HepG2 (cell line): Measurements from ENCODE around the gene ADCY9. TPM values are rescaled to one million over a fixed set of nuclear protein-coding genes. Genes with fewer than 3 reads are reported as not detected.

ENCODE experiments used
- DPF2 ChIP-seq: sonication (generic); formaldehyde crosslinking; IDR thresholded peaks from 2 replicates; pipeline ENCODE4 v1.4.0; 2020; ENCODE audit warnings: mild to moderate bottlenecking, low read depth, missing genetic modification reagents, borderline replicate concordance
- EP300 ChIP-seq, 3 experiments: sonication (generic) in 1 of 3; formaldehyde crosslinking in 1 of 3; IDR thresholded peaks; 2 replicates each; pipeline versions ENCODE4 v1.5.1 to v1.6.1; 2011 to 2020; ENCODE audit warnings: low read depth in 2 of 3, low read length in 2 of 3, borderline replicate concordance in 1 of 3, improper control_type of control experiment in 1 of 3, mild to moderate bottlenecking in 1 of 3, missing genetic modification reagents in 1 of 3, moderate library complexity in 1 of 3
- FLYWCH1 ChIP-seq: sonication (generic); formaldehyde crosslinking; IDR thresholded peaks from 2 replicates; pipeline ENCODE4 v1.8.1; 2023; ENCODE audit warnings: mild to moderate bottlenecking, missing genetic modification reagents
- GLI4 ChIP-seq: sonication (generic); formaldehyde crosslinking; IDR thresholded peaks from 2 replicates; pipeline ENCODE4 v1.5.1; 2020; ENCODE audit warnings: missing genetic modification reagents, mild to moderate bottlenecking, moderate library complexity, borderline replicate concordance
- HDAC2 ChIP-seq: sonication (generic); formaldehyde crosslinking; IDR thresholded peaks from 2 replicates; pipeline ENCODE4 v1.4.0; 2020; ENCODE audit warnings: missing genetic modification reagents
- HOXA5 ChIP-seq: sonication (generic); formaldehyde crosslinking; IDR thresholded peaks from 2 replicates; pipeline ENCODE4 v1.4.0; 2020; ENCODE audit warnings: missing genetic modification reagents
- MAFK ChIP-seq, 2 experiments: IDR thresholded peaks in 1 of 2; conservative IDR thresholded peaks in 1 of 2; 2 replicates each; pipeline ENCODE4 v1.6.1; 2011; ENCODE audit warnings: improper control_type of control experiment in 2 of 2, low read length in 2 of 2
- NCOA5 ChIP-seq: sonication (generic); formaldehyde crosslinking; IDR thresholded peaks from 2 replicates; pipeline ENCODE4 v1.4.0; 2020; ENCODE audit warnings: missing genetic modification reagents
- NFE2L1 ChIP-seq: sonication (generic); formaldehyde crosslinking; IDR thresholded peaks from 2 replicates; pipeline ENCODE4 v1.4.0; 2020; ENCODE audit warnings: missing genetic modification reagents, mild to moderate bottlenecking, borderline replicate concordance
- NFYB ChIP-seq: sonication (generic); formaldehyde crosslinking; IDR thresholded peaks from 2 replicates; pipeline ENCODE4 v1.4.0; 2020; ENCODE audit warnings: missing genetic modification reagents
- NFYC ChIP-seq: IDR thresholded peaks from 2 replicates; pipeline ENCODE4 v1.6.1; 2016; ENCODE audit warnings: missing genetic modification reagents, missing compliant biosample characterization
- NR2F2 ChIP-seq: IDR thresholded peaks from 2 replicates; pipeline ENCODE4 v1.6.1; 2012; ENCODE audit warnings: low read depth, inconsistent platforms, borderline replicate concordance
- REPIN1 ChIP-seq: sonication (generic); formaldehyde crosslinking; IDR thresholded peaks from 2 replicates; pipeline ENCODE4 v1.8.0; 2022; ENCODE audit warnings: missing genetic modification reagents, low read depth, mild to moderate bottlenecking, borderline replicate concordance
- SALL1 ChIP-seq: sonication (generic); formaldehyde crosslinking; IDR thresholded peaks from 2 replicates; pipeline ENCODE4 v1.8.0; 2022; ENCODE audit warnings: mild to moderate bottlenecking, missing genetic modification reagents
- SMAD1 ChIP-seq: sonication (generic); formaldehyde crosslinking; IDR thresholded peaks from 2 replicates; pipeline ENCODE4 v1.4.0; 2020; ENCODE audit warnings: missing genetic modification reagents, low read depth, mild to moderate bottlenecking, borderline replicate concordance
- XBP1 ChIP-seq: sonication (generic); formaldehyde crosslinking; IDR thresholded peaks from 2 replicates; pipeline ENCODE4 v1.5.0; 2020; ENCODE audit warnings: missing genetic modification reagents
- ZBTB26 ChIP-seq: IDR thresholded peaks from 2 replicates; pipeline ENCODE4 v1.6.1; 2016; ENCODE audit warnings: missing compliant biosample characterization, missing genetic modification reagents, borderline replicate concordance
- ZBTB44 ChIP-seq: sonication (generic); formaldehyde crosslinking; IDR thresholded peaks from 2 replicates; pipeline ENCODE4 v1.4.0; 2020; ENCODE audit warnings: missing genetic modification reagents
- ZFYVE20 ChIP-seq: sonication (generic); formaldehyde crosslinking; IDR thresholded peaks from 2 replicates; pipeline ENCODE4 v1.8.0; 2023; ENCODE audit warnings: low read depth, mild to moderate bottlenecking, moderate library complexity, missing genetic modification reagents, borderline replicate concordance
- ZNF10 ChIP-seq: sonication (generic); formaldehyde crosslinking; IDR thresholded peaks from 2 replicates; pipeline ENCODE4 v1.4.0; 2020; ENCODE audit warnings: mild to moderate bottlenecking, low read depth, missing genetic modification reagents, borderline replicate concordance
- ZNF331 ChIP-seq: sonication (generic); formaldehyde crosslinking; IDR thresholded peaks from 2 replicates; pipeline ENCODE4 v1.4.0; 2020; ENCODE audit warnings: missing genetic modification reagents
- ZNF446 ChIP-seq: sonication (generic); formaldehyde crosslinking; IDR thresholded peaks from 2 replicates; pipeline ENCODE4 v1.5.0; 2020; ENCODE audit warnings: mild to moderate bottlenecking, missing genetic modification reagents
- ZNF570 ChIP-seq: sonication (generic); formaldehyde crosslinking; IDR thresholded peaks from 2 replicates; pipeline ENCODE4 v1.4.0; 2020; ENCODE audit warnings: mild to moderate bottlenecking, missing genetic modification reagents, borderline replicate concordance
- ZNF678 ChIP-seq: sonication (generic); formaldehyde crosslinking; IDR thresholded peaks from 2 replicates; pipeline ENCODE4 v1.4.0; 2020; ENCODE audit warnings: mild to moderate bottlenecking, missing genetic modification reagents
- ZNF740 ChIP-seq: sonication (generic); formaldehyde crosslinking; IDR thresholded peaks from 2 replicates; pipeline ENCODE4 v1.4.0; 2020; ENCODE audit warnings: missing genetic modification reagents
- ZSCAN12 ChIP-seq: sonication (generic); formaldehyde crosslinking; IDR thresholded peaks from 2 replicates; pipeline ENCODE4 v1.9.0; 2021; ENCODE audit warnings: mild to moderate bottlenecking, missing genetic modification reagents
- polyA plus RNA-seq, 8 experiments: library from polyadenylated mRNA; depleted of rRNA in 3 of 8; stranded (reverse) in 7 of 8; unstranded in 1 of 8; fragments of >200 nt; fragmentation: Illumina TruSeq in 4 of 8; extraction: Trizol in 4 of 8; gene quantifications; 2 replicates each; pipeline versions ENCODE4 v1.2.1 to v1.2.3, GENCODE V29; 2011 to 2016; ENCODE audit warnings: low read depth in 4 of 8, missing spikeins in 1 of 8, mixed read lengths in 1 of 8; ENCODE audit not compliant: insufficient read depth in 1 of 8
- total RNA-seq, 5 experiments: library from RNA; depleted of rRNA; stranded (reverse); fragments of >200 nt; fragmentation: Illumina TruSeq; extraction: Trizol; gene quantifications; 2 replicates each; pipeline ENCODE4 v1.2.3, GENCODE V29; 2016; ENCODE audit warnings: low read depth in 1 of 5
- TF ChIP-seq, protein P1 (sequence below): sonication (generic); formaldehyde crosslinking; IDR thresholded peaks from 2 replicates; pipeline ENCODE4 v1.5.0; 2020; ENCODE audit warnings: missing genetic modification reagents, mild to moderate bottlenecking, borderline replicate concordance

ADCY9 gene
- total and polyA plus RNA-seq, 2 of the 13 experiments (the other 11 are each of a cell fraction or from before 2014, with no cell fraction given), result 11.2 to 13.9 TPM

- TF ChIP-seq EP300 (IDR thresholded peaks at IDR 0.05; ENCODE audit: low read depth in 2 of 2, low read length in 2 of 2), result peak in 1 of 2 experiments; percentile 62; a peak in 2 of 4 replicates
- peak; percentile 36; the same call in 1 of the 2 replicates for TF ChIP-seq EP300 (CRISPR knock-in tag; IDR thresholded peaks at IDR 0.05; ENCODE audit: borderline replicate concordance)
- peak; percentile 45; the same call in 1 of the 2 replicates for TF ChIP-seq DPF2 (CRISPR knock-in tag)
- TF ChIP-seq MAFK (conservative IDR thresholded peaks at IDR 0.05 in 1 of 2, IDR thresholded peaks at IDR 0.05 in 1 of 2; ENCODE audit: low read length in 2 of 2), result no peak
- peak; percentile 79 for TF ChIP-seq HDAC2 (CRISPR knock-in tag)
- TF ChIP-seq NR2F2, result no peak; the same call in 1 of the 2 replicates
- TF ChIP-seq ZNF740 (CRISPR knock-in tag), result no peak
- TF ChIP-seq ZNF446, result no peak
- TF ChIP-seq NCOA5, result no peak
- no peak for TF ChIP-seq REPIN1
- no peak for TF ChIP-seq ZBTB44 (CRISPR knock-in tag)
- no peak for TF ChIP-seq HOXA5 (CRISPR knock-in tag)
- TF ChIP-seq ZNF331 (CRISPR knock-in tag), result peak; percentile 39; the same call in 1 of the 2 replicates
- no peak for TF ChIP-seq ZNF678 (CRISPR knock-in tag)
- no peak for TF ChIP-seq FLYWCH1
- TF ChIP-seq NFYB (CRISPR knock-in tag), result no peak
- no peak for TF ChIP-seq GLI4 (CRISPR knock-in tag)
- TF ChIP-seq, protein P1, sequence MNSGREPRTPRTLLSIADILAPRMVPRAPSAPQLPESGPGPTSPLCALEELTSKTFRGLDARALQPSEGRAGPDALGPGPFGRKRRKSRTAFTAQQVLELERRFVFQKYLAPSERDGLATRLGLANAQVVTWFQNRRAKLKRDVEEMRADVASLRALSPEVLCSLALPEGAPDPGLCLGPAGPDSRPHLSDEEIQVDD, result no peak
- peak; percentile 81 for TF ChIP-seq SALL1
- no peak for TF ChIP-seq ZNF10
- TF ChIP-seq NFYC (CRISPR knock-in tag), result no peak
- no peak for TF ChIP-seq NFE2L1 (CRISPR knock-in tag)
- TF ChIP-seq SMAD1 (CRISPR knock-in tag), result no peak
- no peak for TF ChIP-seq ZSCAN12 (CRISPR knock-in tag)
- TF ChIP-seq ZBTB26 (CRISPR knock-in tag), result no peak
- TF ChIP-seq XBP1, result no peak
- TF ChIP-seq ZFYVE20 (CRISPR knock-in tag), result no peak
- TF ChIP-seq ZNF570 (CRISPR knock-in tag), result no peak
Observed at GRCh38 chr16:4157376-4157825, 41.2 kb upstream of the ADCY9 start (continued).
